Measurements from ENCODE around the gene NCOA4. TPM values are rescaled to one million over a fixed set of nuclear protein-coding genes. Genes with fewer than 3 reads are reported as not detected.

NCOA4 gene
- total and polyA plus RNA-seq, 2 of the 4 experiments (the other 2 are of a cell fraction): 62.2 to 188 TPM

DNA sequence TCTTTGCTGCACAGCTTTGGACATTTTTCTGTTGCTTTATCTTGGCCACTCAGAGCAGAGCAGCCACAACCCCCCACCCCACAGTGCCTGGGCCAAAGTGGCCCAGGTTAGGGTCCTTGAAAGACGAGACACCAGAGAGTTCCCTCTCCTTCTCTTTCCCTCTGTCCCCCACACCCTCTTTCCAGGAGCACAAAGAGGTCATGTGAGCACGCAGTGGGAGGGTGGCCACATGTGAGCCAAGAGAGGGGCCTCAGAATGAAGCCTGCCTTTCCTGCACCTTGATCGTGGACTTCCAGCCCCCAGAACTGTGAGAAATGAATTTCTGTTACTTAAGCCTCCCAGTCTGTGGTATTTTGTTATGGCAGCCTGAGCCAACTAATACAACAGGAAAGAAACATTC, 30.3 kb upstream of the NCOA4 start:
- DNase-seq: no peak
- ATAC-seq (ENCODE audit: low read depth): no peak
- Histone ChIP-seq H2BK5ac (ENCODE audit: low read depth, low read length, poor library complexity, severe bottlenecking) (no peak overlapping the region), H4K8ac (ENCODE audit: low read depth in 2 of 2, low read length in 2 of 2) (no peak overlapping the region), H3K14ac (replicated peaks; ENCODE audit: low read depth, low read length) (no peak overlapping the region), H3K27ac (ENCODE audit: insufficient read depth, low read length) (no peak overlapping the region), H3K4ac (ENCODE audit: low read depth, low read length) (no peak overlapping the region), H3K23ac (ENCODE audit: low read depth, low read length) (no peak overlapping the region), H4K91ac (ENCODE audit: insufficient read depth, low read depth, low read length) (no peak overlapping the region), H3K9ac (ENCODE audit: low read depth, low read length) (no peak overlapping the region), H2BK120ac (ENCODE audit: low read depth, low read length) (no peak overlapping the region), H2AFZ (replicated peaks; ENCODE audit: low read length, poor library complexity) (peak overlapping the region; percentile 43), H2BK15ac (ENCODE audit: low read depth, low read length) (no peak overlapping the region), H4K5ac (ENCODE audit: low read depth, low read length) (no peak overlapping the region), H3K36me3 (ENCODE audit: control insufficient read depth, insufficient read depth, low read length) (no peaks in the 10 kb centered on the region), H3K9me3 (ENCODE audit: control insufficient read depth, insufficient read depth, low read length) (no peaks in the 10 kb centered on the region), H3K79me1 (ENCODE audit: low read depth in 1 of 2, low read length in 2 of 2) (no peaks in the 10 kb centered on the region), H2AK5ac (ENCODE audit: low read depth, low read length) (no peak overlapping the region), H3K56ac (ENCODE audit: extremely low read depth, insufficient read depth, low read length) (no peak overlapping the region), H3K27me3 (ENCODE audit: control insufficient read depth, insufficient read depth, low read length) (peaks cover 4% of the 10 kb centered on the region; the same call in 1 of the 2 replicates), H3K4me3 (ENCODE audit: insufficient read depth, low read depth, low read length) (no peak overlapping the region), H3K4me2 (ENCODE audit: low read depth, low read length) (no peak overlapping the region), H3K4me1 (ENCODE audit: control insufficient read depth, insufficient read depth, low read length) (no peaks in the 10 kb centered on the region), H3K9me1 (ENCODE audit: insufficient read depth, low read length) (no peaks in the 10 kb centered on the region), H3K18ac (ENCODE audit: low read depth, low read length) (no peak overlapping the region), H4K20me1 (ENCODE audit: insufficient read depth, low read length) (no peaks in the 10 kb centered on the region), H2BK20ac (ENCODE audit: low read depth, low read length) (no peak overlapping the region), H2AK9ac (replicated peaks; ENCODE audit: low read depth, low read length, poor library complexity) (no peak overlapping the region)
- CTCF ChIA-PET: no interaction called here
- WGBS, 2 experiments (ENCODE audit: extremely low coverage in 2 of 2, insufficient read length in 1 of 2): no CpG with 5 or more reads among the region's 3 CpGs
- POLR2A ChIA-PET (ENCODE audit: unreplicated experiment): no interaction called here
- intact Hi-C loops (cut with micrococcal nuclease) (no loop called here), dilution Hi-C loops (cut with HindIII; ENCODE audit: low sequenced_read_pairs, unreplicated experiment) (no loop called here), in situ Hi-C loops (cut with MboI; ENCODE audit: low sequenced_read_pairs) (no loop called here)
- BruUV-seq (replicated peaks): no TSS peak
- TF ChIP-seq MAFK (IDR thresholded peaks at IDR 0.05; ENCODE audit: low read depth, low read length): no peak
- no peak for TF ChIP-seq RCOR1 (IDR thresholded peaks at IDR 0.05; ENCODE audit: insufficient replicate concordance, low read length)
- no peak for TF ChIP-seq SMC3 (IDR thresholded peaks at IDR 0.05; ENCODE audit: low read depth, low read length)
- no peak for TF ChIP-seq CEBPB (IDR thresholded peaks at IDR 0.05; ENCODE audit: low read depth, low read length)
- TF ChIP-seq, protein P1, sequence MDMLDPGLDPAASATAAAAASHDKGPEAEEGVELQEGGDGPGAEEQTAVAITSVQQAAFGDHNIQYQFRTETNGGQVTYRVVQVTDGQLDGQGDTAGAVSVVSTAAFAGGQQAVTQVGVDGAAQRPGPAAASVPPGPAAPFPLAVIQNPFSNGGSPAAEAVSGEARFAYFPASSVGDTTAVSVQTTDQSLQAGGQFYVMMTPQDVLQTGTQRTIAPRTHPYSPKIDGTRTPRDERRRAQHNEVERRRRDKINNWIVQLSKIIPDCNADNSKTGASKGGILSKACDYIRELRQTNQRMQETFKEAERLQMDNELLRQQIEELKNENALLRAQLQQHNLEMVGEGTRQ (IDR thresholded peaks at IDR 0.05; ENCODE audit: low read depth, low read length): no peak
- TF ChIP-seq FOS (IDR thresholded peaks at IDR 0.05; ENCODE audit: low read depth, low read length): no peak
- no peak for TF ChIP-seq MAZ (IDR thresholded peaks at IDR 0.05; ENCODE audit: borderline replicate concordance, low read depth, low read length)
- no peak for TF ChIP-seq RAD21 (IDR thresholded peaks at IDR 0.05; ENCODE audit: low read length)
- no peak for TF ChIP-seq RFX5 (IDR thresholded peaks at IDR 0.05; ENCODE audit: low read depth, low read length)
- TF ChIP-seq BHLHE40 (IDR thresholded peaks at IDR 0.05; ENCODE audit: low read depth, low read length): no peak
- no peak for TF ChIP-seq POLR2A (IDR thresholded peaks at IDR 0.05; ENCODE audit: low read depth, low read length)
- TF ChIP-seq, protein P2, sequence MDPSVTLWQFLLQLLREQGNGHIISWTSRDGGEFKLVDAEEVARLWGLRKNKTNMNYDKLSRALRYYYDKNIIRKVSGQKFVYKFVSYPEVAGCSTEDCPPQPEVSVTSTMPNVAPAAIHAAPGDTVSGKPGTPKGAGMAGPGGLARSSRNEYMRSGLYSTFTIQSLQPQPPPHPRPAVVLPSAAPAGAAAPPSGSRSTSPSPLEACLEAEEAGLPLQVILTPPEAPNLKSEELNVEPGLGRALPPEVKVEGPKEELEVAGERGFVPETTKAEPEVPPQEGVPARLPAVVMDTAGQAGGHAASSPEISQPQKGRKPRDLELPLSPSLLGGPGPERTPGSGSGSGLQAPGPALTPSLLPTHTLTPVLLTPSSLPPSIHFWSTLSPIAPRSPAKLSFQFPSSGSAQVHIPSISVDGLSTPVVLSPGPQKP (IDR thresholded peaks at IDR 0.05; ENCODE audit: borderline replicate concordance, low read depth, low read length): no peak
- TF ChIP-seq MXI1 (IDR thresholded peaks at IDR 0.05; ENCODE audit: borderline replicate concordance, low read depth, low read length): no peak
- TF ChIP-seq NFE2L2 (IDR thresholded peaks at IDR 0.05; ENCODE audit: low read depth, low read length): no peak
- TF ChIP-seq CHD1 (IDR thresholded peaks at IDR 0.05; ENCODE audit: low read depth, low read length): no peak

Data from IMR-90 (cell line).